K562 (cell line): ENCODE measurements around the gene MCEMP1. TPM values are rescaled to one million over a fixed set of nuclear protein-coding genes. Genes with fewer than 3 reads are reported as not detected.

Source experiments
- FOS ChIP-seq: IDR thresholded peaks from 3 replicates; pipeline ENCODE4 v1.6.1; 2011; ENCODE audit not compliant: insufficient read length; ENCODE audit errors: extremely low read depth
- GATAD2A ChIP-seq: fragments of 450-650 bp; IDR thresholded peaks from 2 replicates; pipeline ENCODE4 v1.6.1; 2017
- GTF3C2 ChIP-seq: IDR thresholded peaks from 3 replicates; pipeline ENCODE4 v1.6.1; 2011; ENCODE audit warnings: borderline replicate concordance, mild to moderate bottlenecking, moderate library complexity; ENCODE audit not compliant: insufficient read length; ENCODE audit errors: extremely low read depth
- JUND ChIP-seq, 2 experiments: IDR thresholded peaks; 2 replicates in 1 of 2; 3 replicates in 1 of 2; pipeline ENCODE4 v1.6.1; 2011; ENCODE audit warnings: borderline replicate concordance in 2 of 2, low read depth in 2 of 2, low read length in 2 of 2, improper control_type of control experiment in 1 of 2, missing biosample characterization in 1 of 2, missing genetic modification characterization in 1 of 2, missing genetic modification reagents in 1 of 2
- KLF10 ChIP-seq: fragments of 250-450 bp; sonication (Bioruptor Pico); IDR thresholded peaks from 2 replicates; pipeline ENCODE4 v1.6.1; 2021; ENCODE audit warnings: matching md5 sums
- PRPF4 ChIP-seq: fragments of 200-400 bp; formaldehyde crosslinking; IDR thresholded peaks from one replicate; pipeline ENCODE4 v1.6.1; 2017; ENCODE audit warnings: low read length, low read depth, mild to moderate bottlenecking; ENCODE audit not compliant: insufficient read depth, poor library complexity, severe bottlenecking
- SMAD1 ChIP-seq: fragments of 150-350 bp; IDR thresholded peaks from 2 replicates; pipeline ENCODE4 v1.6.1; 2014; ENCODE audit warnings: low read length, low read depth; ENCODE audit not compliant: partially characterized antibody
- SMC3 ChIP-seq: conservative IDR thresholded peaks from 2 replicates; pipeline ENCODE4 v1.6.1; 2011; ENCODE audit warnings: low read depth, low read length, improper control_type of control experiment; ENCODE audit not compliant: insufficient read depth
- TBP ChIP-seq: optimal IDR thresholded peaks from 2 replicates; pipeline ENCODE3; 2011; ENCODE audit warnings: low read depth, low read length, improper control_type of control experiment
- TFAM ChIP-seq: fragments of 250-450 bp; sonication (Bioruptor Pico); conservative IDR thresholded peaks from 2 replicates; pipeline ENCODE4 v1.5.0; 2021; ENCODE audit warnings: mild to moderate bottlenecking, moderate library complexity
- ZBTB34 ChIP-seq: fragments of 250-450 bp; sonication (Bioruptor Pico); IDR thresholded peaks from 2 replicates; pipeline ENCODE4 v1.8.0; 2021; ENCODE audit warnings: mild to moderate bottlenecking, moderate library complexity
- polyA plus RNA-seq, 8 experiments: library from polyadenylated mRNA; depleted of rRNA in 4 of 8; stranded (reverse) in 5 of 8; unstranded in 3 of 8; fragments of >200 nt; fragmentation: Nextera tagmentation in 2 of 8; fragmentation: Illumina TruSeq in 1 of 8; extraction: Ambion mirVana in 2 of 8; extraction: Trizol in 1 of 8; gene quantifications; 2 replicates each; pipeline versions ENCODE4 v1.2.1 to v1.2.3, GENCODE V29; 2011 to 2014; ENCODE audit warnings: inconsistent platforms in 1 of 8, missing spikeins in 1 of 8
- total RNA-seq, 7 experiments: library from RNA; depleted of rRNA in 6 of 7; stranded (reverse); fragments of >200 nt in 6 of 7; fragmentation: Illumina TruSeq in 2 of 7; extraction: Trizol in 2 of 7; gene quantifications; 2 replicates each; pipeline versions ENCODE4 v1.2.1 to v1.2.3, GENCODE V29; 2011 to 2021; ENCODE audit warnings: low replicate concordance in 1 of 7
- TF ChIP-seq, protein P1 (sequence below), 2 experiments: fragments of 450-650 bp in 1 of 2; sonication (generic) in 1 of 2; formaldehyde crosslinking in 1 of 2; IDR thresholded peaks; 2 replicates each; pipeline versions ENCODE4 v1.7.1 to v1.9.0; 2016 to 2022; ENCODE audit warnings: inconsistent platforms in 1 of 2, mild to moderate bottlenecking in 1 of 2, missing genetic modification reagents in 1 of 2

Gene MCEMP1
- total and polyA plus RNA-seq, 9 of the 15 experiments (the other 6 are each of a cell fraction or from before 2014, with no cell fraction given), result 0.11 to 1.8 (median 0.51) TPM

- TF ChIP-seq GATAD2A (0 out of 2 replicates have a peak, but pooled peaks have one; percentile 11), JUND (IDR thresholded peaks at IDR 0.05; ENCODE audit: borderline replicate concordance, low read depth, low read length) (peak; percentile 66; the same call in 1 of the 2 replicates), JUND (tag; IDR thresholded peaks at IDR 0.05; ENCODE audit: borderline replicate concordance, low read depth, low read length) (no peak; the same call in 2 of the 3 replicates), ZBTB34 (no peak), TFAM (CRISPR knock-in tag) (no peak), GTF3C2 (no peak), PRPF4 (no peak), KLF10 (CRISPR knock-in tag) (no peak), SMAD1 (peak; percentile 25), SMC3 (no peak), TBP (peak; percentile 71), FOS (peak; percentile 97)
- TF ChIP-seq, protein P1, sequence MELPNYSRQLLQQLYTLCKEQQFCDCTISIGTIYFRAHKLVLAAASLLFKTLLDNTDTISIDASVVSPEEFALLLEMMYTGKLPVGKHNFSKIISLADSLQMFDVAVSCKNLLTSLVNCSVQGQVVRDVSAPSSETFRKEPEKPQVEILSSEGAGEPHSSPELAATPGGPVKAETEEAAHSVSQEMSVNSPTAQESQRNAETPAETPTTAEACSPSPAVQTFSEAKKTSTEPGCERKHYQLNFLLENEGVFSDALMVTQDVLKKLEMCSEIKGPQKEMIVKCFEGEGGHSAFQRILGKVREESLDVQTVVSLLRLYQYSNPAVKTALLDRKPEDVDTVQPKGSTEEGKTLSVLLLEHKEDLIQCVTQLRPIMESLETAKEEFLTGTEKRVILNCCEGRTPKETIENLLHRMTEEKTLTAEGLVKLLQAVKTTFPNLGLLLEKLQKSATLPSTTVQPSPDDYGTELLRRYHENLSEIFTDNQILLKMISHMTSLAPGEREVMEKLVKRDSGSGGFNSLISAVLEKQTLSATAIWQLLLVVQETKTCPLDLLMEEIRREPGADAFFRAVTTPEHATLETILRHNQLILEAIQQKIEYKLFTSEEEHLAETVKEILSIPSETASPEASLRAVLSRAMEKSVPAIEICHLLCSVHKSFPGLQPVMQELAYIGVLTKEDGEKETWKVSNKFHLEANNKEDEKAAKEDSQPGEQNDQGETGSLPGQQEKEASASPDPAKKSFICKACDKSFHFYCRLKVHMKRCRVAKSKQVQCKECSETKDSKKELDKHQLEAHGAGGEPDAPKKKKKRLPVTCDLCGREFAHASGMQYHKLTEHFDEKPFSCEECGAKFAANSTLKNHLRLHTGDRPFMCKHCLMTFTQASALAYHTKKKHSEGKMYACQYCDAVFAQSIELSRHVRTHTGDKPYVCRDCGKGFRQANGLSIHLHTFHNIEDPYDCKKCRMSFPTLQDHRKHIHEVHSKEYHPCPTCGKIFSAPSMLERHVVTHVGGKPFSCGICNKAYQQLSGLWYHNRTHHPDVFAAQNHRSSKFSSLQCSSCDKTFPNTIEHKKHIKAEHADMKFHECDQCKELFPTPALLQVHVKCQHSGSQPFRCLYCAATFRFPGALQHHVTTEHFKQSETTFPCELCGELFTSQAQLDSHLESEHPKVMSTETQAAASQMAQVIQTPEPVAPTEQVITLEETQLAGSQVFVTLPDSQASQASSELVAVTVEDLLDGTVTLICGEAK (IDR thresholded peaks at IDR 0.05), result peak; percentile 95
- TF ChIP-seq, protein P1 (CRISPR knock-in tag; IDR thresholded peaks at IDR 0.05), result no peak
Observed at GRCh38 chr19:7629347-7630054, 47.4 kb upstream of the MCEMP1 start, which contains the start of the genes PET100 and XAB2 (continued).
